ENCODE results near the gene MRPL38. TPM values are rescaled to one million over a fixed set of nuclear protein-coding genes. Genes with fewer than 3 reads are reported as not detected.

Gene MRPL38
- total RNA-seq, 1 experiment from 2014 or later = 219 TPM

GRCh38 chr17:75950855-75951554, 46.3 kb upstream of the MRPL38 start:
- H3K79me2 ChIP-seq (ENCODE audit: insufficient read depth, low read length) = no peaks in the 10 kb centered on the region
- ATAC-seq = no peak
- no peaks in the 10 kb centered on the region for H4K20me1 ChIP-seq (ENCODE audit: insufficient read depth)
- no peak overlapping the region for H3K4me3 ChIP-seq (replicated peaks in 1 of 2; ENCODE audit: low read depth in 1 of 2, low read length in 2 of 2)
- H2AFZ ChIP-seq (ENCODE audit: low read depth, low read length, poor library complexity, severe bottlenecking) = no peak overlapping the region
- ChIA-PET CTCF (no interaction called here), POLR2A (no interaction called here), RAD21 (ENCODE audit: low non-redundant PET in 1 of 2, low total read pairs in 2 of 2, uncharacterized antibody in 2 of 2, unreplicated experiment in 2 of 2) (no interaction called here)
- H3K27ac ChIP-seq (ENCODE audit: low read depth, low read length) = no peak overlapping the region
- no peaks in the 10 kb centered on the region for H3K9me2 ChIP-seq (ENCODE audit: insufficient read depth)
- no peak for TF ChIP-seq CBX3 (IDR thresholded peaks at IDR 0.05; ENCODE audit: low read depth)
- no peak for TF ChIP-seq ATF3 (IDR thresholded peaks at IDR 0.05)
- H3K4me1 ChIP-seq (ENCODE audit: control insufficient read depth in 1 of 2, insufficient read depth in 2 of 2, low read length in 2 of 2) = no peaks in the 10 kb centered on the region
- H3K9me3 ChIP-seq (ENCODE audit: control insufficient read depth in 1 of 2, insufficient read depth in 1 of 2, low read depth in 1 of 2, low read length in 2 of 2) = no peaks in the 10 kb centered on the region
- no TSS peak for BruUV-seq (replicated peaks)
- intact Hi-C loops (cut with micrococcal nuclease) = no loop called here
- H3K27me3 ChIP-seq (ENCODE audit: insufficient read depth, low read length) = no peaks in the 10 kb centered on the region
- peaks cover 39 to 48% of the 10 kb centered on the region in 2 experiments; a peak in 3 of 4 replicates for H3K36me3 ChIP-seq (ENCODE audit: control insufficient read depth in 1 of 2, insufficient read depth in 2 of 2, low read length in 2 of 2)
- DNase-seq (ENCODE audit: low read depth, low spot score) = no peak
- H3K9ac ChIP-seq (ENCODE audit: low read length) = no peak overlapping the region
- no peak overlapping the region for H3K4me2 ChIP-seq (ENCODE audit: low read length)

GRCh38 chr17:75950421-75950820, 45.7 kb upstream of the MRPL38 start:
- RAD21 ChIA-PET (ENCODE audit: low non-redundant PET in 1 of 2, low total read pairs in 2 of 2, uncharacterized antibody in 2 of 2, unreplicated experiment in 2 of 2) = no interaction called here

More at GRCh38 chr17:75950421-75950820, 45.7 kb upstream of the MRPL38 start:
- DNase-seq (ENCODE audit: low read depth, low spot score) (no peak), ATAC-seq (no peak)
- Histone ChIP-seq H3K36me3 (ENCODE audit: control insufficient read depth in 1 of 2, insufficient read depth in 2 of 2, low read length in 2 of 2) (peaks cover 37 to 43% of the 10 kb centered on the region in 2 experiments; a peak in 3 of 4 replicates), H3K4me2 (ENCODE audit: low read length) (no peak overlapping the region), H3K4me3 (replicated peaks in 1 of 2; ENCODE audit: low read depth in 1 of 2, low read length in 2 of 2) (no peak overlapping the region), H3K9ac (ENCODE audit: low read length) (no peak overlapping the region), H3K9me3 (ENCODE audit: control insufficient read depth in 1 of 2, insufficient read depth in 1 of 2, low read depth in 1 of 2, low read length in 2 of 2) (no peaks in the 10 kb centered on the region), H3K27ac (ENCODE audit: low read depth, low read length) (no peak overlapping the region), H3K79me2 (ENCODE audit: insufficient read depth, low read length) (no peaks in the 10 kb centered on the region), H2AFZ (ENCODE audit: low read depth, low read length, poor library complexity, severe bottlenecking) (no peak overlapping the region), H3K4me1 (ENCODE audit: control insufficient read depth in 1 of 2, insufficient read depth in 2 of 2, low read length in 2 of 2) (no peaks in the 10 kb centered on the region), H3K9me2 (ENCODE audit: insufficient read depth) (no peaks in the 10 kb centered on the region), H3K27me3 (ENCODE audit: insufficient read depth, low read length) (no peaks in the 10 kb centered on the region), H4K20me1 (ENCODE audit: insufficient read depth) (no peaks in the 10 kb centered on the region)
- TF ChIP-seq SRF (IDR thresholded peaks at IDR 0.05; ENCODE audit: low read depth) = no peak
- intact Hi-C loops (cut with micrococcal nuclease) = no loop called here
- ChIA-PET CTCF (no interaction called here), POLR2A (no interaction called here)
- no TSS peak for BruUV-seq (replicated peaks)
